Endothelial cell (in vitro differentiated cells): Measurements from ENCODE around the gene CAND2. TPM values are rescaled to one million over a fixed set of nuclear protein-coding genes. Genes with fewer than 3 reads are reported as not detected.
"Not testable (repeated sequence)": the region's sequence is repeated elsewhere in the genome, so short reads cannot be mapped to it uniquely, and the experiment has no call there.

ENCODE experiments used
- DNase-seq: peaks from one replicate; pipeline ENCODE4 v3.0.0; 2021; ENCODE audit warnings: low spot score
- H3K27ac Mint-ChIP-seq: one replicate; pipeline ENCODE4 v1.8.0; 2021; ENCODE audit warnings: mixed read lengths, inconsistent platforms; ENCODE audit not compliant: unreplicated experiment
- H3K27me3 Mint-ChIP-seq: one replicate; pipeline ENCODE4 v1.8.0; 2021; ENCODE audit warnings: mild to moderate bottlenecking, moderate library complexity, mixed read lengths, inconsistent platforms; ENCODE audit not compliant: unreplicated experiment
- H3K36me3 Mint-ChIP-seq: one replicate; pipeline ENCODE4 v1.8.0; 2021; ENCODE audit warnings: mild to moderate bottlenecking, low read depth, mixed read lengths, inconsistent platforms; ENCODE audit not compliant: unreplicated experiment
- H3K4me1 Mint-ChIP-seq: one replicate; pipeline ENCODE4 v1.8.0; 2021; ENCODE audit warnings: mild to moderate bottlenecking, mixed read lengths, inconsistent platforms; ENCODE audit not compliant: unreplicated experiment
- H3K4me3 Mint-ChIP-seq: one replicate; pipeline ENCODE4 v1.8.0; 2021; ENCODE audit warnings: mild to moderate bottlenecking, mixed read lengths, inconsistent platforms; ENCODE audit not compliant: unreplicated experiment
- H3K9me3 Mint-ChIP-seq: one replicate; pipeline ENCODE4 v1.8.0; 2021; ENCODE audit warnings: mixed read lengths, inconsistent platforms; ENCODE audit not compliant: unreplicated experiment
- CTCF ChIP-seq: fragments of 200-600 bp; sonication (generic); IDR thresholded peaks from one replicate; pipeline ENCODE4 v1.5.0; 2021; ENCODE audit warnings: antibody characterized with exemption; ENCODE audit not compliant: unreplicated experiment
- total RNA-seq: library from RNA; stranded (reverse); fragmentation: NEBNext Ultra II Directional; extraction: Animal tissue kit (Norgen Biotek cat#: 25700); gene quantifications from one replicate; pipeline ENCODE4 v1.2.1, GENCODE V29; 2021; ENCODE audit not compliant: unreplicated experiment

The CAND2 gene
- total RNA-seq, 1 donor from 2014 or later: 1.8 TPM

DNA sequence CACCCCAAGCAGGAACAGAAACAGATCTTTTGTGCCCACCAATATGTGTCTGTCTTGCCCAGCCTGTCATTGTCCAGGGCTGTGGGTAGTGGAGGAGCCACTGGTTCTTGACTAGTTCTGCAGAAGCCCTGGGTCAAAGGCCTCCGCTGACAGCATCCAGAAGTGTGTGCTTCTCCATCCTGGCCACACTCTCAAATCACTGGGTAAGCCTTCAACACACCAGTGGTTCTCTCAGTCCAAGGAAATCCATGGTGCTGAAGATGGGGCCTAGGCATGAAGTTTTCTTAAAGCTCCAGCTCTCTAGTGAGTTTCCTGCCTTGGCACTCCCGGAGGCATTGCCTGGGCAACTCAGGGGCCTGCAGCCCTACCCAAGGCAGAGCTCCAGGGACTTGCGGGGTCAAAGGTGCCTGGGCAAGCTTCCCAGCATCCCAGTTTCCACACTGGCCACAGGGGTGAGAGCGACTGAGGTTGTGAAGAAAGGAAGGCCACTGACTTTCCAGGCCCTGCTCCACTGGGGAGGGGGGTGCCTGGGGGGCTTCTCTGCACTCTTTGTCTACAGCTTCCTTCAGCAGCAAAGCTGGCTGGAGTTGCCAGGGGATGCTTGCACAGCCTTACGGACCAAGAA lies 82.8 kb downstream of the CAND2 start:
- Mint-ChIP-seq H3K27me3 (peaks cover 9% of the 10 kb centered on the region), H3K27ac (no peak overlapping the region), H3K36me3 (no peaks in the 10 kb centered on the region), H3K4me3 (no peak overlapping the region), H3K4me1 (peaks cover 14% of the 10 kb centered on the region), H3K9me3 (no peaks in the 10 kb centered on the region)
- DNase-seq: no peak
- TF ChIP-seq CTCF: no peak

GRCh38 chr3:12881858-12882257 lies 85.4 kb downstream of the CAND2 start:
- not testable (repeated sequence) for H3K4me1 Mint-ChIP-seq, H3K9me3 Mint-ChIP-seq, H3K36me3 Mint-ChIP-seq, DNase-seq, H3K27ac Mint-ChIP-seq, H3K27me3 Mint-ChIP-seq, H3K4me3 Mint-ChIP-seq

DNA sequence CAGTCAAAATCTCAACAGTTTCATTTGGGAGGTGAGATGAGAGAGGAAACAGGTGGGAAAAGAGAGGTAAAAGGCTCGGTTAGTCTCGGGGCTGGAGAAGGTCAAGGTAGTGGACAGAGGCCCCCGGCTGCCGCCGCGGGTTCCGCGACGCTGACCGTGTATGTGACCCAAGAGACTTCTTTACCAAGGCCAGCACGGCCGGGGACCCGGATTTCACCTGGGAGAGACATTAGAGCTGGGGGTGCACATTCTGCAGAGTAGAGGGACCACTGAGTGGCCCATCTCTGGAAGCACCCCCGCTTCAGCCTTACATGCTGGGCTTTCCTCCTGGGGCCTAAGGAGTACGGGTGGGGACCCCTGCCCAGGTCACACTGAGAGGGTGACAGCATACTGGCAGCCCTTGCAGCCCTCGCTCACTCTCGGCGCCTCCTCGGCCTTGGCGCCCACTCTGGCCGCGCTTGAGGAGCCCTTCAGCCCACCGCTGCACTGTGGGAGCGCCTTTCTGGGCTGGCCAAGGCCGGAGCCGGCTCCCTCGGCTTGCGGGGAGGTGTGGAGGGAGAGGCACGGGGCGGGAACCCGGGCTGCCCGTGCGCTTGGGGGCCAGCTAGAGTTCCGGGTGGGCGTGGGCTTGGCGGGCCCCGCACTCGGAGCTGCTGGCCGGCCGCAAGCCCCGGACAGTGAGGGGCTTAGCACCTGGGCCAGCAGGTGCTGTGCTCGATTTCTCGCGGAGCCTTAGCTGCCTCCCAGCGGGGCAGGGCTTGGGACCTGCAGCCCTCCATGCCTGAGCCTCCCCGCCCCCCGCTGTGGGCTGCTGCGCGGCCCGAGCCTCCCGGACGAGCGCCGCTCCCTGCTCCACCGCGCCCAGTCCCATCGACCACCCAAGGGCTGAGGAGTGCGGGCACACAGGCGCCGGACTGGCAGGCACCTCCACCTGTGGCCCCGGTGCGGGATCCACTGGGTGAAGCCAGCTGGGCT lies 86.1 kb downstream of the CAND2 start:
- Mint-ChIP-seq H3K27ac (no peak overlapping the region), H3K4me3 (no peak overlapping the region), H3K4me1 (peaks cover 5% of the 10 kb centered on the region), H3K27me3 (no peaks in the 10 kb centered on the region), H3K36me3 (no peaks in the 10 kb centered on the region), H3K9me3 (no peaks in the 10 kb centered on the region)
- TF ChIP-seq CTCF: no peak
- DNase-seq: no peak

DNA sequence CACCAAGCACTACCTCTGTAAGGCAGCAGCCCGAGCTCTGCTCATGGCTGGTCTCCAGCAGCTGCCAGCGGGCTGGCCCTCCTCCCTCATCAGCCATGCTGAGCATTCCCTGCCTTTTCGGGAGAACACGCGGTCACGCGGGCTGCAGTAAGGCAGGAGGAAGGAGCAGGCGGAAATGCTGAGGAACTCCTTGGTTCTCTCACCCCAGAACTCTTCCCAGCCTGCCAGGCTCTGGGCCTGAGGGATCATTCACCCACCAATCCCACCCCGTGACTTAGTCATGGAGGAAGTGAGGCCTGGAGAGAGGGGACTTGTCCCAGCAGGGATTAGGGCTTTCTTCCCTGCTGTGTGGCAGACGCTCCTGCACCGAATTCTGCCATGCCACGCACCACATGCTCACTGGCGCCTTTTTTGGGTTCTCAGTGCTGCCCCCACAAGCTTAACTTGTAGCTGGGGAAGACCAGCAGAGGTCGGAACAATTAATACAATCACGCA lies 87.8 kb downstream of the CAND2 start:
- Mint-ChIP-seq H3K27ac (no peak overlapping the region), H3K27me3 (no peaks in the 10 kb centered on the region), H3K4me1 (no peaks in the 10 kb centered on the region), H3K9me3 (no peaks in the 10 kb centered on the region), H3K4me3 (no peak overlapping the region), H3K36me3 (no peaks in the 10 kb centered on the region)
- no peak for DNase-seq
- TF ChIP-seq CTCF: no peak

Other genes with a start within 250 kb of the CAND2 start
- gene MKRN2, start 239.6 kb upstream of the CAND2 start, total RNA-seq: 22.0 TPM
- gene RAF1, start 132.6 kb upstream of the CAND2 start, total RNA-seq: 96.8 TPM
- not detected for gene TMEM40, start 37.4 kb upstream of the CAND2 start, total RNA-seq
- 1,571 TPM for gene RPL32, start 44.9 kb downstream of the CAND2 start, total RNA-seq